Measurements from ENCODE around the gene C2.

DNA sequence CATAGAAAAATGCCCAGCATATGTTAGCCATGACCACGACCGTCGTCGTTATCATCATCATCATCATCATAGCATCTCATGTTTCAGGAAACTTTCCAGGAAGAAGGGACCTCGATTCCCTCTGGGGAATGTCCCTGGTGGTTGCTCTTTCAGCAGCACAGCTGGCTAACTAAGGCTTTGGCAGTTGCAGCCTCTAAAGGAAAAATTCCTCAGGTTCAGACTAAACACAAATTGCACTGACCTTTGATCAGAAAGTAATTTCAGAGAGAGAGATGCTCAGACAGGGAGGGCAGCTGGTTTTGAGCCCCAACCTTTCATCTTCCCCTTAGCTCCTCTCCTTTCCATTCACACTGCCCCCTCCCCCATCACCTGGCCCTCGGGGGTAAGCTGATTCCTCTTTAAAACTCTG is 12.7 kb downstream of the C2 start:
- no peak for TF ChIP-seq POLR2AphosphoS5 (IDR thresholded peaks at IDR 0.05)
- TF ChIP-seq POLR2A (IDR thresholded peaks at IDR 0.05), result no peak
